ENCODE measurements around the gene SMURF2. TPM values are rescaled to one million over a fixed set of nuclear protein-coding genes. Genes with fewer than 3 reads are reported as not detected.
A peak's percentile ranks its signal among the peaks of the same experiment; 100 is the strongest.
"Not testable (repeated sequence)": the region's sequence is repeated elsewhere in the genome, so short reads cannot be mapped to it uniquely, and the experiment has no call there.

Gene SMURF2
- total and polyA plus RNA-seq, 2 experiments from 2014 or later: 17.1 to 31.3 TPM

GRCh38 chr17:64676763-64677162, 14.7 kb upstream of the SMURF2 start:
- H3K4me1 ChIP-seq (ENCODE audit: insufficient read depth): no peaks in the 10 kb centered on the region
- no peaks in the 10 kb centered on the region for H4K20me1 ChIP-seq (ENCODE audit: insufficient read depth, poor library complexity, severe bottlenecking)
- no peaks in the 10 kb centered on the region for H3K79me2 ChIP-seq
- DNase-seq (ENCODE audit: low spot score): no peak
- no peak for TF ChIP-seq CTCF (IDR thresholded peaks at IDR 0.05; ENCODE audit: poor library complexity)
- no peaks in the 10 kb centered on the region for H3K36me3 ChIP-seq (replicated peaks; ENCODE audit: insufficient read depth, low read depth)
- H3K27me3 ChIP-seq: no peaks in the 10 kb centered on the region
- H2AFZ ChIP-seq: no peak overlapping the region
- no peaks in the 10 kb centered on the region for H3K9me2 ChIP-seq (replicated peaks; ENCODE audit: insufficient read depth)
- no peaks in the 10 kb centered on the region for H3K9me3 ChIP-seq (ENCODE audit: low read depth)
- 78% methylated on average over 3 of the region's 3 CpGs for WGBS (ENCODE audit: low lambda C conversion rate, missing lambda C conversion rate)
- no peak overlapping the region for H3K4me3 ChIP-seq
- H3K4me2 ChIP-seq: no peak overlapping the region
- no peak overlapping the region for H3K27ac ChIP-seq

GRCh38 chr17:64670843-64671590, 8.9 kb upstream of the SMURF2 start:
- not testable (repeated sequence) for H3K27me3 ChIP-seq; H3K79me2 ChIP-seq; H3K4me3 ChIP-seq; H3K9me2 ChIP-seq (replicated peaks; ENCODE audit: insufficient read depth); H3K9me3 ChIP-seq (ENCODE audit: low read depth); H3K36me3 ChIP-seq (replicated peaks; ENCODE audit: insufficient read depth, low read depth); H4K20me1 ChIP-seq (ENCODE audit: insufficient read depth, poor library complexity, severe bottlenecking); H3K4me2 ChIP-seq; H3K4me1 ChIP-seq (ENCODE audit: insufficient read depth); DNase-seq (ENCODE audit: low spot score); H2AFZ ChIP-seq
- peak overlapping the region; percentile 33 for H3K27ac ChIP-seq
- 49% methylated on average over 10 of the region's 10 CpGs for WGBS (ENCODE audit: low lambda C conversion rate, missing lambda C conversion rate)

GRCh38 chr17:64667807-64668721, 6.0 kb upstream of the SMURF2 start:
- not testable (repeated sequence) for H3K27me3 ChIP-seq; H3K79me2 ChIP-seq; H3K36me3 ChIP-seq (replicated peaks; ENCODE audit: insufficient read depth, low read depth); H3K9me2 ChIP-seq (replicated peaks; ENCODE audit: insufficient read depth); H2AFZ ChIP-seq; H4K20me1 ChIP-seq (ENCODE audit: insufficient read depth, poor library complexity, severe bottlenecking); H3K9me3 ChIP-seq (ENCODE audit: low read depth); H3K4me2 ChIP-seq; H3K4me1 ChIP-seq (ENCODE audit: insufficient read depth); H3K4me3 ChIP-seq
- peak; percentile 30 for DNase-seq (ENCODE audit: low spot score)
- H3K27ac ChIP-seq: peak overlapping the region; percentile 49
- 50% methylated on average over 14 of the region's 14 CpGs for WGBS (ENCODE audit: low lambda C conversion rate, missing lambda C conversion rate)

GRCh38 chr17:64664299-64664981, 2.3 kb upstream of the SMURF2 start:
- H3K36me3 ChIP-seq (replicated peaks; ENCODE audit: insufficient read depth, low read depth); H3K4me2 ChIP-seq: not testable (repeated sequence)

GRCh38 chr17:64663836-64664235, 1.7 kb upstream of the SMURF2 start:
- not testable (repeated sequence) for H3K27ac ChIP-seq; H3K9me3 ChIP-seq (ENCODE audit: low read depth); H3K36me3 ChIP-seq (replicated peaks; ENCODE audit: insufficient read depth, low read depth); H3K4me3 ChIP-seq; H3K9me2 ChIP-seq (replicated peaks; ENCODE audit: insufficient read depth); H2AFZ ChIP-seq; H3K27me3 ChIP-seq; DNase-seq (ENCODE audit: low spot score); H3K4me2 ChIP-seq
- H4K20me1 ChIP-seq (ENCODE audit: insufficient read depth, poor library complexity, severe bottlenecking): peaks cover 17% of the 10 kb centered on the region
- H3K79me2 ChIP-seq: peaks cover 21% of the 10 kb centered on the region
- H3K4me1 ChIP-seq (ENCODE audit: insufficient read depth): peaks cover 14% of the 10 kb centered on the region
- whole genome bisulfite sequencing (ENCODE audit: low lambda C conversion rate, missing lambda C conversion rate): 94% methylated on average over 12 of the region's 12 CpGs

More at GRCh38 chr17:64664299-64664981, 2.3 kb upstream of the SMURF2 start:
- not testable (repeated sequence) for H2AFZ ChIP-seq; DNase-seq (ENCODE audit: low spot score); H3K4me3 ChIP-seq; H3K27me3 ChIP-seq; H3K9me2 ChIP-seq (replicated peaks; ENCODE audit: insufficient read depth); H3K9me3 ChIP-seq (ENCODE audit: low read depth)
- Histone ChIP-seq H3K27ac (peak overlapping the region; percentile 43), H3K79me2 (peaks cover 17% of the 10 kb centered on the region), H3K4me1 (ENCODE audit: insufficient read depth) (peaks cover 14% of the 10 kb centered on the region), H4K20me1 (ENCODE audit: insufficient read depth, poor library complexity, severe bottlenecking) (peaks cover 12% of the 10 kb centered on the region)
- 39% methylated on average over 6 of the region's 6 CpGs for WGBS (ENCODE audit: low lambda C conversion rate, missing lambda C conversion rate)

Measured in hepatocyte (in vitro differentiated cells).